A549 (cell line): ENCODE data around the gene PLEKHD1. TPM values are rescaled to one million over a fixed set of nuclear protein-coding genes. Genes with fewer than 3 reads are reported as not detected.

Experiments
- ATAC-seq, 2 experiments: fragments of 200-7000 bp in 1 of 2; fragments of >200 bp in 1 of 2; cut with Nextera tagmentation in 1 of 2; cut with Tn5 transposase in 1 of 2; 3 replicates each; pipeline versions ENCODE4 v1.8.0 to v1.9.1; 2018 to 2020; ENCODE audit warnings: mild to moderate bottlenecking in 1 of 2, moderate library complexity in 1 of 2
- CTCF ChIA-PET: fragments of 300-600 bp; sonication (Branson Sonifier 250); formaldehyde crosslinking; extraction: SDS; loops from one replicate; lab custom pipeline; 2021; ENCODE audit warnings: antibody characterized with exemption, inconsistent platforms; lab: Yijun Ruan, JAX
- POLR2A ChIA-PET: fragments of 350-600 bp; formaldehyde crosslinking; extraction: SDS; loops from one replicate; lab custom pipeline; 2021; ENCODE audit warnings: antibody characterized with exemption, inconsistent platforms; lab: Yijun Ruan, JAX
- DNase-seq, 2 experiments: peaks; one replicate each; pipeline versions ENCODE4 v3.0.0 to v3.0.0-alpha.2; 2011 to 2016; ENCODE audit warnings: low read depth in 1 of 2, low spot score in 1 of 2
- FAIRE-seq: peaks from 2 replicates; lab custom pipeline; 2011; peaks lifted over from hg19 to GRCh38; lab: Jason Lieb, UNC
- H3K27ac ChIP-seq, 2 experiments: fragments of >200 bp; sonication (Bioruptor Twin); formaldehyde crosslinking; 3 replicates each; pipeline ENCODE4 v1.5.1; 2016 to 2017
- H3K4me1 ChIP-seq: fragments of >200 bp; sonication (Bioruptor Twin); formaldehyde crosslinking; 3 replicates; pipeline ENCODE4 v1.6.1; 2016
- H3K4me2 ChIP-seq: fragments of >200 bp; sonication (Bioruptor Twin); formaldehyde crosslinking; 3 replicates; pipeline ENCODE4 v1.6.1; 2016
- H3K4me3 ChIP-seq: fragments of >200 bp; sonication (Bioruptor Twin); formaldehyde crosslinking; 3 replicates; pipeline ENCODE4 v1.5.1; 2016
- H3K9me3 ChIP-seq: fragments of >200 bp; sonication (Bioruptor Twin); formaldehyde crosslinking; 3 replicates; pipeline ENCODE4 v1.6.1; 2016
- BHLHE40 ChIP-seq: IDR thresholded peaks from 2 replicates; pipeline ENCODE4 v1.6.1; 2012; ENCODE audit warnings: low read depth, low read length, inconsistent platforms
- CBX8 ChIP-seq: fragments of 200-600 bp; sonication (generic); IDR thresholded peaks from 2 replicates; pipeline ENCODE4 v1.6.1; 2016
- CHD4 ChIP-seq: fragments of 200-600 bp; sonication (generic); IDR thresholded peaks from 2 replicates; pipeline ENCODE4 v1.6.1; 2016; ENCODE audit warnings: antibody characterized with exemption, mild to moderate bottlenecking, borderline replicate concordance
- EHF ChIP-seq: fragments of 250-450 bp; sonication (Bioruptor Pico); IDR thresholded peaks from 2 replicates; pipeline ENCODE4 v1.5.0; 2020; ENCODE audit warnings: mild to moderate bottlenecking
- FOSB ChIP-seq: fragments of 250-450 bp; sonication (Bioruptor Pico); IDR thresholded peaks from 2 replicates; pipeline ENCODE4 v1.5.0; 2020; ENCODE audit warnings: mild to moderate bottlenecking, moderate library complexity
- FOXS1 ChIP-seq: fragments of 250-450 bp; sonication (Bioruptor Pico); IDR thresholded peaks from 2 replicates; pipeline ENCODE4 v1.5.0; 2020; ENCODE audit warnings: mild to moderate bottlenecking, moderate library complexity
- GATA3 ChIP-seq: IDR thresholded peaks from 2 replicates; pipeline ENCODE4 v1.6.1; 2012; ENCODE audit warnings: borderline replicate concordance
- HEYL ChIP-seq: fragments of 250-450 bp; sonication (Bioruptor Pico); IDR thresholded peaks from 2 replicates; pipeline ENCODE4 v1.8.0; 2021; ENCODE audit warnings: mild to moderate bottlenecking, moderate library complexity
- HOXA7 ChIP-seq: fragments of 250-450 bp; sonication (Bioruptor Pico); IDR thresholded peaks from 2 replicates; pipeline ENCODE4 v1.5.0; 2020; ENCODE audit warnings: mild to moderate bottlenecking, moderate library complexity
- HOXB13 ChIP-seq: fragments of 250-450 bp; sonication (Bioruptor Pico); IDR thresholded peaks from 2 replicates; pipeline ENCODE4 v1.5.0; 2020; ENCODE audit warnings: low read depth, mild to moderate bottlenecking, moderate library complexity
- HOXB5 ChIP-seq: fragments of 250-450 bp; sonication (Bioruptor Pico); IDR thresholded peaks from 2 replicates; pipeline ENCODE4 v1.5.0; 2020; ENCODE audit warnings: mild to moderate bottlenecking, moderate library complexity
- JUN ChIP-seq, 2 experiments: fragments of >200 bp; sonication (Bioruptor Twin); formaldehyde crosslinking; IDR thresholded peaks; 2 replicates in 1 of 2; 3 replicates in 1 of 2; pipeline ENCODE4 v1.6.1; 2016 to 2017
- KDM1A ChIP-seq: fragments of 200-600 bp; sonication (generic); IDR thresholded peaks from 2 replicates; pipeline ENCODE4 v1.6.1; 2016; ENCODE audit warnings: low read depth, mild to moderate bottlenecking
- KDM5A ChIP-seq: fragments of 200-600 bp; sonication (generic); IDR thresholded peaks from 2 replicates; pipeline ENCODE4 v1.6.1; 2016; ENCODE audit warnings: antibody characterized with exemption, mild to moderate bottlenecking
- PHF8 ChIP-seq: fragments of 200-600 bp; sonication (generic); IDR thresholded peaks from 2 replicates; pipeline ENCODE4 v1.6.1; 2016; ENCODE audit warnings: low read depth, mild to moderate bottlenecking, antibody characterized with exemption, moderate library complexity, borderline replicate concordance
- POLR2AphosphoS2 ChIP-seq: conservative IDR thresholded peaks from 2 replicates; pipeline ENCODE4 v1.6.1; 2012; ENCODE audit warnings: low read length, improper control_type of control experiment, inconsistent platforms
- RARB ChIP-seq: fragments of 250-450 bp; sonication (Bioruptor Pico); IDR thresholded peaks from 2 replicates; pipeline ENCODE4 v1.8.0; 2021; ENCODE audit warnings: mild to moderate bottlenecking, moderate library complexity
- RFX5 ChIP-seq: fragments of 450-650 bp; IDR thresholded peaks from 2 replicates; pipeline ENCODE4 v1.7.1; 2014; ENCODE audit warnings: antibody characterized with exemption, mild to moderate bottlenecking, moderate library complexity
- SMC3 ChIP-seq: fragments of >200 bp; sonication (Bioruptor Twin); formaldehyde crosslinking; IDR thresholded peaks from 3 replicates; pipeline ENCODE4 v1.6.1; 2018; ENCODE audit warnings: inconsistent platforms
- TP53 ChIP-seq: fragments of 250-450 bp; sonication (Bioruptor Pico); IDR thresholded peaks from 2 replicates; pipeline ENCODE4 v1.5.0; 2021; ENCODE audit warnings: mild to moderate bottlenecking, moderate library complexity
- ZNF302 ChIP-seq: fragments of 250-450 bp; sonication (Bioruptor Pico); IDR thresholded peaks from 2 replicates; pipeline ENCODE4 v1.9.0; 2021; ENCODE audit warnings: inconsistent platforms, mild to moderate bottlenecking, moderate library complexity
- ZSCAN20 ChIP-seq: fragments of 250-450 bp; sonication (Bioruptor Pico); IDR thresholded peaks from 2 replicates; pipeline ENCODE4 v1.8.0; 2022; ENCODE audit warnings: mild to moderate bottlenecking, moderate library complexity
- WGBS: methylation state at CpG from one replicate; pipeline ENCODE4 v1.1.6; 2017; ENCODE audit errors: missing lambda C conversion rate; 5-methylcytosine and 5-hydroxymethylcytosine counted together
- polyA minus RNA-seq: library from RNA; depleted of rRNA, polyadenylated mRNA; stranded (reverse); fragments of >200 nt; gene quantifications from 2 replicates; pipeline ENCODE4 v1.2.3, GENCODE V29; 2011; rRNA and poly(A)+ RNA removed
- polyA plus RNA-seq, 4 experiments: library from polyadenylated mRNA; depleted of rRNA in 3 of 4; stranded (reverse); fragments of >200 nt; fragmentation: RNase III in 1 of 4; extraction: RNeasy Plus Mini Kit Qiagen cat#74134 plus additional on column Dnase treatment in 1 of 4; gene quantifications; 2 replicates in 3 of 4; 3 replicates in 1 of 4; pipeline ENCODE4 v1.2.3, GENCODE V29; 2011 to 2017
- TF ChIP-seq, protein P1 (sequence below): fragments of >200 bp; sonication (Bioruptor Twin); formaldehyde crosslinking; IDR thresholded peaks from 3 replicates; pipeline ENCODE4 v1.6.1; 2016
- TF ChIP-seq, protein P2 (sequence below): IDR thresholded peaks from 2 replicates; pipeline ENCODE4 v1.6.1; 2012
- TF ChIP-seq, protein P3 (sequence below): IDR thresholded peaks from 2 replicates; pipeline ENCODE4 v1.6.1; 2012; ENCODE audit warnings: low read depth, borderline replicate concordance
- TF ChIP-seq, protein P4 (sequence below): fragments of >200 bp; sonication (Bioruptor Twin); formaldehyde crosslinking; IDR thresholded peaks from 2 replicates; pipeline ENCODE4 v1.6.1; 2016
- TF ChIP-seq, protein P5 (sequence below): fragments of 450-650 bp; IDR thresholded peaks from 2 replicates; pipeline ENCODE4 v1.6.1; 2014; ENCODE audit warnings: antibody characterized with exemption

PLEKHD1 gene
- polyA plus RNA-seq (2011; rRNA removed) (0.01 and 0.03 TPM in 2 replicates), polyA plus RNA-seq (2017; fragmentation: RNase III; extraction: RNeasy Plus Mini Kit Qiagen cat#74134 plus additional on column Dnase treatment) (0.03 to 0.05 TPM (median 0.04 TPM) in 3 replicates), polyA minus RNA-seq (0.08 TPM in 1 of 2 replicates, not detected in the other)
- polyA plus RNA-seq (2012; cell fraction: cytosol; rRNA removed): 0.01 and 0.04 TPM in 2 replicates
- polyA plus RNA-seq (2012; cell fraction: nucleus; rRNA removed): 0.06 and 0.07 TPM in 2 replicates

DNA sequence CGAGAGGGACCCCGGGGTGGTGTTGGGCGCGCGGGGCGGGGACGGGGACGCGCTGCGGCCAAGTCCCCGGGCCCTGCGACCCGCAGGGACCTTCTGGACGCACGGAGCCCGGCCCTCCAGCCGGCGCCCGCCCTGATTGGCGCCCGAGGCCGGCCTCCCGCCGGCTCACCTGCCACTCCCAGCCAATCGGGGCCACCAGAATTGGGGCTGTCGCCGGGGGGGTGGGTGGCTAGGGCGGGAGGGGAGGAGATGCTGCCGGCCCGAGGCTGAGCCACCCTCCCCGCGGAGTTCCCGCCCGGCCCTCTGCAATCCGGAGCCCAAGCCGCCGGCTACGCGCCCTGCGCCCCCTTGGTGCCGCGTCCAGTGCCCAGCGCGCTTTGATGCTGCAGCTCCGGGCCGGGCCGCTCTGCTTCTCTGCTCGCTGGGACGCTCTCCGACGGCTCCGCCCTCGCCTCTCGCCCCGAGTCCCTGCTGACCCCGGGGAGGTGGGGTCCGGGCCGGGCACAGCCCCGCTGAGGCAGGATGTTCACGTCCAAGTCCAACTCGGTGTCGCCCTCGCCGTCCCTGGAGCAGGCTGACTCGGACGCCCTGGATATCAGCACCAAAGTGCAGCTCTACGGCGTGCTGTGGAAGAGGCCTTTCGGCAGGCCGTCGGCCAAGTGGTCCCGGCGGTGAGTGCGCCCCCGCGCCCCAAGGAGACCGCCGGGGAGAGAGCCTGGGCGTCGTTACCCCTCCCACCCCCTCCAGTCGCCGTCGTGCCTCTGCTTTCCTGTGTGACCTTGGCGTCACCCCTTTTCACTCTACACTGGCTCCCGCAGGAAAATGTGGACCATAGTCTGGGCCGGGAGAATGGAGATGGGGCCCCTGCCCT is at the start of gene PLEKHD1:
Gene PLEKHD1 (plus strand): TSS at position 285 of the 871 bp plus-strand sequence. CDS start 238 bp downstream, at position 523.
- DNase-seq: peak in 1 of 2 experiments; percentile 51
- WGBS: 18% methylated on average over 12 of the region's 86 CpGs
- ATAC-seq: peak; percentile 37 to 64; a peak in 5 of 6 replicates
- Histone ChIP-seq H3K4me3 (peak within 1 kb of the TSS; percentile 55), H3K27ac (peak within 1 kb of the TSS in 1 of 2 experiments; percentile 30; a peak in 2 of 6 replicates), H3K9me3 (no peaks in the 10 kb centered on the region), H3K4me2 (peak within 1 kb of the TSS; percentile 99), H3K4me1 (0 out of 3 replicates have a peak, but pooled peaks cover 4% of the 10 kb centered on the region)
- TF ChIP-seq ZSCAN20 (CRISPR knock-in tag) (no peak), FOXS1 (no peak), SMC3 (no peak), EHF (no peak), GATA3 (no peak), RARB (CRISPR knock-in tag) (no peak), HOXB13 (no peak), CBX8 (no peak), POLR2AphosphoS2 (no peak), HEYL (CRISPR knock-in tag) (no peak), TP53 (CRISPR knock-in tag) (no peak), HOXB5 (no peak), RFX5 (no peak), FOSB (CRISPR knock-in tag) (no peak), KDM5A (no peak), CHD4 (no peak), PHF8 (no peak), JUN (IDR thresholded peaks at IDR 0.05) (no peak)
- TF ChIP-seq, protein P1, sequence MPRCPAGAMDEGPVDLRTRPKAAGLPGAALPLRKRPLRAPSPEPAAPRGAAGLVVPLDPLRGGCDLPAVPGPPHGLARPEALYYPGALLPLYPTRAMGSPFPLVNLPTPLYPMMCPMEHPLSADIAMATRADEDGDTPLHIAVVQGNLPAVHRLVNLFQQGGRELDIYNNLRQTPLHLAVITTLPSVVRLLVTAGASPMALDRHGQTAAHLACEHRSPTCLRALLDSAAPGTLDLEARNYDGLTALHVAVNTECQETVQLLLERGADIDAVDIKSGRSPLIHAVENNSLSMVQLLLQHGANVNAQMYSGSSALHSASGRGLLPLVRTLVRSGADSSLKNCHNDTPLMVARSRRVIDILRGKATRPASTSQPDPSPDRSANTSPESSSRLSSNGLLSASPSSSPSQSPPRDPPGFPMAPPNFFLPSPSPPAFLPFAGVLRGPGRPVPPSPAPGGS: no peak
- TF ChIP-seq, protein P2, sequence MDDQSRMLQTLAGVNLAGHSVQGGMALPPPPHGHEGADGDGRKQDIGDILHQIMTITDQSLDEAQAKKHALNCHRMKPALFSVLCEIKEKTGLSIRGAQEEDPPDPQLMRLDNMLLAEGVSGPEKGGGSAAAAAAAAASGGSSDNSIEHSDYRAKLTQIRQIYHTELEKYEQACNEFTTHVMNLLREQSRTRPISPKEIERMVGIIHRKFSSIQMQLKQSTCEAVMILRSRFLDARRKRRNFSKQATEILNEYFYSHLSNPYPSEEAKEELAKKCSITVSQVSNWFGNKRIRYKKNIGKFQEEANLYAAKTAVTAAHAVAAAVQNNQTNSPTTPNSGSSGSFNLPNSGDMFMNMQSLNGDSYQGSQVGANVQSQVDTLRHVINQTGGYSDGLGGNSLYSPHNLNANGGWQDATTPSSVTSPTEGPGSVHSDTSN: no peak
- no peak for FAIRE-seq
- POLR2A ChIA-PET: interaction anchor here (0.5 kb wide), 1 partner anchor 231 kb away, joined by 4 read pairs; no protein-coding TSS in a partner anchor
- CTCF ChIA-PET: interaction anchor here (0.5 to 5.7 kb wide), 4 partner anchors 10 to 1708 kb away, joined by 3 to 23 read pairs (median 11); no protein-coding TSS in a partner anchor

DNA sequence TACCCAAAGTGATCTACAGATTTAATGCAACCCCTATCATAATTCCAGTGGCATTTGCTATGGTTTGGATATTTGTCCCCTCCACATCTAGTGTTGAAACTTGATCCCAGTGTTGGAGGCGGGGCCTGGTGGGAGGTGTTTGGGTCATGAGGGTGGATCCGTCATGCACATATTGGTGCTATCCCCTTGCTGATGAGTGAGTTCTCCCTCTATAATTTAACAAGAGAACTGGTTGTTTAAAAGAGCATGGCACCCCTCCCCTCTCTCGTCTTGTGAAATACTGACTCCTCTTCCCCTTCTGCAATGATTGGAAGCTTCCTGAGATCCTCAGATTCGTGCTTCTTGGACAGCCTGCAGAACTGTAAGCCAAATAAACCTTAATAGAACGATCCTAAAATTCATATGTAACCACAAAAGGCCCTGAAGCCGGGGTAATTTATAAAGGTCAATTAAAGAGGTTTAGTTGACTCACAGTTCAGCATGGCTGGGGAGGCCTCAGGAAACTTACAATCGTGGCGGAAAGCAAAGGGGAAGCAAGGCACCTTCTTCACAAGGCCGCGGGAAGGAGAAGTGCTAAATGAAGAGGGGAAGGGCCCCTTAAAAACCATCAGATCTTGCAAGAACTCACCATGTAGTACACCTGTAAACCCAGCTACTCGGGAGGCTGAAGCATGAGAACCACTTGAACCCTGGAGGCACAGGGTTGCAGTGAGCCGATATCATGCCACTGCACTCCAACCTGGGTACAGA is 44.8 kb upstream of the PLEKHD1 start:
- no peak for TF ChIP-seq BHLHE40
- no peak for TF ChIP-seq HOXA7
- TF ChIP-seq, protein P3, sequence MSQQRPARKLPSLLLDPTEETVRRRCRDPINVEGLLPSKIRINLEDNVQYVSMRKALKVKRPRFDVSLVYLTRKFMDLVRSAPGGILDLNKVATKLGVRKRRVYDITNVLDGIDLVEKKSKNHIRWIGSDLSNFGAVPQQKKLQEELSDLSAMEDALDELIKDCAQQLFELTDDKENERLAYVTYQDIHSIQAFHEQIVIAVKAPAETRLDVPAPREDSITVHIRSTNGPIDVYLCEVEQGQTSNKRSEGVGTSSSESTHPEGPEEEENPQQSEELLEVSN: no peak
- TF ChIP-seq, protein P1: no peak
- TF ChIP-seq FOXS1: no peak
- no peak for TF ChIP-seq KDM1A
- TF ChIP-seq, protein P4, sequence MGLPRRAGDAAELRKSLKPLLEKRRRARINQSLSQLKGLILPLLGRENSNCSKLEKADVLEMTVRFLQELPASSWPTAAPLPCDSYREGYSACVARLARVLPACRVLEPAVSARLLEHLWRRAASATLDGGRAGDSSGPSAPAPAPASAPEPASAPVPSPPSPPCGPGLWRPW: no peak
- TF ChIP-seq ZNF302 (CRISPR knock-in tag): no peak
- TF ChIP-seq, protein P5, sequence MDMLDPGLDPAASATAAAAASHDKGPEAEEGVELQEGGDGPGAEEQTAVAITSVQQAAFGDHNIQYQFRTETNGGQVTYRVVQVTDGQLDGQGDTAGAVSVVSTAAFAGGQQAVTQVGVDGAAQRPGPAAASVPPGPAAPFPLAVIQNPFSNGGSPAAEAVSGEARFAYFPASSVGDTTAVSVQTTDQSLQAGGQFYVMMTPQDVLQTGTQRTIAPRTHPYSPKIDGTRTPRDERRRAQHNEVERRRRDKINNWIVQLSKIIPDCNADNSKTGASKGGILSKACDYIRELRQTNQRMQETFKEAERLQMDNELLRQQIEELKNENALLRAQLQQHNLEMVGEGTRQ: no peak
- no peak for FAIRE-seq
- H3K4me3 ChIP-seq: no peak overlapping the region
- no peak overlapping the region for H3K4me2 ChIP-seq
- H3K27ac ChIP-seq: no peak overlapping the region
- ChIA-PET POLR2A (no interaction called here), CTCF (interaction anchor here (1.0 to 1.4 kb wide), 2 partner anchors 19 to 20 kb away, joined by 4 read pairs; no protein-coding TSS in a partner anchor)
- no peak for DNase-seq
- ATAC-seq: no peak
- WGBS: 93% methylated on average over 12 of the region's 12 CpGs
- no peaks in the 10 kb centered on the region for H3K9me3 ChIP-seq
- no peaks in the 10 kb centered on the region for H3K4me1 ChIP-seq
